K562 (cell line): Measurements from ENCODE around the gene SLC39A13. TPM values are rescaled to one million over a fixed set of nuclear protein-coding genes. Genes with fewer than 3 reads are reported as not detected.

Experiments
- BMI1 ChIP-seq: fragments of 150-350 bp; IDR thresholded peaks from 2 replicates; pipeline ENCODE4 v1.6.1; 2014; ENCODE audit warnings: low read length
- CCNT2 ChIP-seq: IDR thresholded peaks from 2 replicates; pipeline ENCODE4 v1.6.1; 2011; ENCODE audit warnings: borderline replicate concordance, low read depth, mild to moderate bottlenecking, moderate library complexity, mixed read lengths, low read length; ENCODE audit not compliant: insufficient read length; ENCODE audit errors: extremely low read depth
- CEBPZ ChIP-seq: fragments of 150-350 bp; IDR thresholded peaks from 2 replicates; pipeline ENCODE4 v1.6.1; 2014; ENCODE audit warnings: low read depth, mild to moderate bottlenecking, low read length, borderline replicate concordance
- CHCHD3 ChIP-seq: fragments of 250-450 bp; sonication (Bioruptor Pico); IDR thresholded peaks from 2 replicates; pipeline ENCODE4 v2.1.2; 2022; ENCODE audit warnings: mild to moderate bottlenecking
- ETS1 ChIP-seq: conservative IDR thresholded peaks from 2 replicates; pipeline ENCODE4 v1.6.1; 2011; ENCODE audit warnings: low read depth, mild to moderate bottlenecking, low read length; ENCODE audit not compliant: control insufficient read depth
- HIVEP1 ChIP-seq: fragments of 250-450 bp; sonication (Bioruptor Pico); IDR thresholded peaks from 2 replicates; pipeline ENCODE4 v1.4.0; 2020; ENCODE audit warnings: mild to moderate bottlenecking
- HNRNPH1 ChIP-seq: fragments of 200-400 bp; formaldehyde crosslinking; optimal IDR thresholded peaks from 2 replicates; pipeline ENCODE3; 2017; ENCODE audit warnings: low read depth, mild to moderate bottlenecking, low read length, moderate library complexity
- NFE2L1 ChIP-seq: fragments of 450-650 bp; IDR thresholded peaks from 2 replicates; pipeline ENCODE4 v1.6.1; 2016; ENCODE audit warnings: missing genetic modification characterization, low read depth, mild to moderate bottlenecking, missing compliant biosample characterization, moderate library complexity, borderline replicate concordance
- SFPQ ChIP-seq: fragments of 200-400 bp; formaldehyde crosslinking; IDR thresholded peaks from 2 replicates; pipeline ENCODE4 v1.6.1; 2017; ENCODE audit warnings: mild to moderate bottlenecking, low read depth, low read length, moderate library complexity
- TCF3 ChIP-seq: sonication (generic); formaldehyde crosslinking; IDR thresholded peaks from 2 replicates; pipeline ENCODE4 v1.4.0; 2020; ENCODE audit warnings: mild to moderate bottlenecking, missing genetic modification reagents
- TEAD4 ChIP-seq, 2 experiments: sonication (generic) in 1 of 2; formaldehyde crosslinking in 1 of 2; IDR thresholded peaks; 2 replicates each; pipeline versions ENCODE4 v1.6.1 to v1.8.0; 2012 to 2022; ENCODE audit warnings: borderline replicate concordance in 1 of 2, inconsistent platforms in 1 of 2, low read length in 1 of 2, mild to moderate bottlenecking in 1 of 2, missing genetic modification reagents in 1 of 2
- WHSC1 ChIP-seq: IDR thresholded peaks from one replicate; pipeline ENCODE4 v1.6.1; 2012; ENCODE audit warnings: low read length, control low read depth, inconsistent platforms
- ZNF277 ChIP-seq: fragments of 250-450 bp; sonication (Bioruptor Pico); IDR thresholded peaks from 2 replicates; pipeline ENCODE4 v1.8.0; 2022; ENCODE audit warnings: inconsistent platforms, mild to moderate bottlenecking, moderate library complexity, borderline replicate concordance
- ZNF384 ChIP-seq: IDR thresholded peaks from 2 replicates; pipeline ENCODE4 v1.6.1; 2012; ENCODE audit warnings: low read depth, low read length, improper control_type of control experiment
- ZNF699 ChIP-seq: fragments of 250-450 bp; sonication (Bioruptor Pico); IDR thresholded peaks from 2 replicates; pipeline ENCODE4 v1.8.0; 2021; ENCODE audit warnings: mild to moderate bottlenecking, moderate library complexity; ENCODE audit not compliant: insufficient replicate concordance
- polyA plus RNA-seq, 8 experiments: library from polyadenylated mRNA; depleted of rRNA in 4 of 8; stranded (reverse) in 5 of 8; unstranded in 3 of 8; fragments of >200 nt; fragmentation: Nextera tagmentation in 2 of 8; fragmentation: Illumina TruSeq in 1 of 8; extraction: Ambion mirVana in 2 of 8; extraction: Trizol in 1 of 8; gene quantifications; 2 replicates each; pipeline versions ENCODE4 v1.2.1 to v1.2.3, GENCODE V29; 2011 to 2014; ENCODE audit warnings: inconsistent platforms in 1 of 8, missing spikeins in 1 of 8
- total RNA-seq, 7 experiments: library from RNA; depleted of rRNA in 6 of 7; stranded (reverse); fragments of >200 nt in 6 of 7; fragmentation: Illumina TruSeq in 2 of 7; extraction: Trizol in 2 of 7; gene quantifications; 2 replicates each; pipeline versions ENCODE4 v1.2.1 to v1.2.3, GENCODE V29; 2011 to 2021; ENCODE audit warnings: low replicate concordance in 1 of 7

The SLC39A13 gene
- total and polyA plus RNA-seq, 9 of the 15 experiments (the other 6 are each of a cell fraction or from before 2014, with no cell fraction given): 0.17 to 15.9 (median 3.2) TPM

GRCh38 chr11:47407746-47408590 is at the start of gene SLC39A13 (continued):
- TF ChIP-seq ETS1 (peak; percentile 81), TEAD4 (IDR thresholded peaks at IDR 0.05; ENCODE audit: low read length) (no peak), TEAD4 (CRISPR knock-in tag; IDR thresholded peaks at IDR 0.05; ENCODE audit: borderline replicate concordance) (no peak), CEBPZ (no peak), SFPQ (no peak), ZNF277 (no peak), CHCHD3 (CRISPR knock-in tag) (no peak), BMI1 (no peak), HIVEP1 (CRISPR knock-in tag) (no peak), WHSC1 (no peak), ZNF699 (CRISPR knock-in tag) (no peak), ZNF384 (peak; percentile 58), HNRNPH1 (no peak), TCF3 (CRISPR knock-in tag) (peak; percentile 61), CCNT2 (peak; percentile 97), NFE2L1 (tag) (no peak)
